Activated CD8-positive, alpha-beta memory T cell treated with anti-CD3 and anti-CD28 coated beads for 36 hours (primary cell): ENCODE results near the gene CCR5. TPM values are rescaled to one million over a fixed set of nuclear protein-coding genes. Genes with fewer than 3 reads are reported as not detected.
"Not testable (repeated sequence)": the region's sequence is repeated elsewhere in the genome, so short reads cannot be mapped to it uniquely, and the experiment has no call there.

Experiments used
- CTCF ChIA-PET: fragments of 350-600 bp; sonication (Branson Sonifier 250); formaldehyde crosslinking; loops from one replicate; lab custom pipeline; 2021; ENCODE audit warnings: antibody characterized with exemption; lab: Charles Lee
- POLR2A ChIA-PET: fragments of 350-600 bp; sonication (Branson Sonifier 250); formaldehyde crosslinking; loops from one replicate; lab custom pipeline; 2021; ENCODE audit warnings: antibody characterized with exemption; lab: Charles Lee
- total RNA-seq, 2 experiments: library from RNA; stranded (reverse); gene quantifications; one replicate each; pipeline ENCODE4 v1.2.3, GENCODE V29; 2021

The CCR5 gene
- total RNA-seq, 2 experiments from 2014 or later, result 2.6 to 3.1 TPM

DNA sequence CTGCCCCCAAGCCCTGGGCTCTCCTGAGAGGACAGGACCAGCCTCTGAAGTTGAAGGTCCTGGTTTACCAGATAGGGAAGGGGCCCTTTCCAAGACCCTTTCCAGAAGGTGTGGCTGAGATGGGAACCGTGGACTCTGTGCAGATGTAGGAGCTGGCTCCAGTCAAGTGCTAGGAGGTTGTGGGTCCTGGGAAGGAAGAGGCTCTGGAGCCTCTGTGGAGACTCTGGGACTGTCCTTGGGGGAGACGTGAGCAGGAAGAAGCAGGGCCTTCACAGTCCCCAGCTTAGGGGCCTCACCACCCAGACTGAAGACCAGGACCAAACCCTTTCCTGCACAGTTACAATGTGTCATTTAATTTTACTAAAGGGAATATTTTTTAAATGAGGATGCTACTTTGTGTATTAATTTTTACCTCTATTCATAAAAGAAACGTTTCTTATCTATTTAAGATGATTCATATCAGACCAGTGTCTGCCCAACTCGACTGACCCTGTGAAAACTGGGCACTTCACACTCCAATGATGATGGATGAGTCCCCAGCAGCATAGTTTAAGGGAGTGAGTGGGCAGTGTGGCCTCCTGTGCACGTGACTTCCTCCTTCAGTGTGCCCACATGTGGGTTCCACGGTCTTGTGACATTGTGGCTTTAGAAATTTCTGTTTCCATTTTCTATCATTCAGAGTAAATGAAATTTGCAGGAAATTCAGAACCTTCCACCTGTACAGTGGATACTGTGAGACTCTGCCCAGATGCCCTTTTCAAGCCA, 25.2 kb downstream of the CCR5 start:
- ChIA-PET CTCF (no interaction called here), POLR2A (no interaction called here)

DNA sequence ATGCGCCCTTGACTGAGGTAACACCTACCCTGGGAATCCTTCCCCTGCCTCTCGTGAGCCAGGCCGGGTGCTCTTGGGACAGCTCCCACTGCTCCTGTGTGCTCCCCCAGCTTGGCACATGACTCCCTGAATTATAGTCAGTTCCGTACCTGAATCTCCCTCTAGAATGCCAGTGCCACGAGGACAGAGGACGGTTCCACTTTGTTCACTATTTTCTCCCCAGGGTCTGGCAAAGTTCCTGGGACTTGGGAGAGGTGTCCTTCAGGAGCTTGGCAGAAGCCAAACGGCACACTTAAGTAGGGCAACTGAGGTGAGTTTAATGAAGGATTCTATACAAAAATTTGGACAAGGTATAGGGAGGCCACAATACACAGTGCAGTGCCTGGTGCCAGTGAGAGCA, 26.4 kb downstream of the CCR5 start:
- ChIA-PET CTCF (no interaction called here), POLR2A (no interaction called here)

DNA sequence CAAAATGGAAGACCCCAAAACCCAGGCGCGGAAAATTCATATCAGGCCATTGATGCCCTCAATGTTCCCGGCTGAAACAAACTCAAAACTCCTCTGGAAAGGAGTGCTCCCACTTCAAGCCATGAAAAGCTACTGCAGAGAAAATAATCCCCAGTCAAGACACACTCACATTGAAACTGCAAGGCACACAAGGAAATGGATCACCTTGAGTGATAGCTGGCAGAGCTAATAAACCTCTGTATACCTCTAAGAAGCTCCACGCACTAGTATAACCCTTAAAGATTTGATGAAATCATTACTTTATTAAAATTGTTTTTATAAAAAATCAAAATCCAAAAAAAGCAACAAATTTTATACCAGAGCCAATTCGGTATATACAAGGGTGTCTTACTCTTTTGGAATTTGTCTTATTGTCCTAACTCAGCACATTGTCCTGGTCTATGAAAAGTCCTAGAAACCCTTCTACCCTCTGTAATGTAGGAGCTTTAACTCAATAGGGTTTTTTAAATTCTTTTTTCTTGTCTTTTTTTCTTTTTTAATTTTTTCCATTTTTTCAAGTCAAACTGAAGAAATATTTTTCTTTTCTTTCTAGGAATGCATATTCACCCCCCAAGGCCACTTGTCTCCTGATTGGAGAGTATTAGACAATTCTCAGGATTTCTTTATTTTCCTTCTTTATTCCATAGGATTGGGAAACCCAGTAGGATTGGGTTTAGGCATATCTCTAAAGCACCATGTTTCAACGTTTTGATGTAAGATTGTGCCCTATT, 27.6 kb downstream of the CCR5 start:
- ChIA-PET CTCF (no interaction called here), POLR2A (no interaction called here)

DNA sequence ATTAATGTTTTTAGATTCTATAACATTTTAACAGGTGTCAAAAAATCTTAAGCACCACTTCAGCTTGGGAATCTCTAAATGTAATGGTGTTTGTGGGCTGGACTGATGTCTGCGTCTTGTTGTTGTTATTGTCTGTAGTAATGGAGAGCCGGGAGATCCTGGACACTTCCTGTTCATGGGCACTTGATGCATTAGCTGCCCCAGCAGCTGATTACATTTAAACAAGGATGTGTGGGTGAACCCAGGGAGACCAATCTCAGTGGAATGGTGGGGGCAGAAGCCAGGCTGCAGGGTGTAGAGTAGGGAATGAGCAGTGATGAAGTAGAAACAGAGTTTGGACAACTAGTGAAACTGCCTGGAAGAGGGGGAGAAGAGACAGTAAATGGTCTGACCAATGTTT, 28.4 kb downstream of the CCR5 start:
- ChIA-PET CTCF (no interaction called here), POLR2A (no interaction called here)

DNA sequence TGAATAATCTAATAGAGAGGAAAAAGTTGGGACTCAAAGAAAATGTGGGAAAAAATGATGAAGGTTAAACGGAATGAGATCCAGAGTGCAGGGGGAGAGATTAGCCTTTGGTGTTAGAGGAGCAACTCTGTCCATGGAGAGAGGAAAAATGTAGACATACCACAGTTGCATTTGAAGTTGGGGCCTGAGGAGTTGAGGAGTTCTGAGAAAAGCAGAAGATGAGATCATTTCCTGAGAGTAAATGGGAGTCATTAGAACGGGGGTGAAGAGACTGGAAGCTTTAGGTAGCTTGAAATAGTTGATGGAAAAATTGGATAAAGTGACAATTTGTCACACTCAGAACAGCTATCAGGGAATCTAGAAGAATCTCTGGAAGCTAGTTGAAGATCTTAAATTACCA, 28.8 kb downstream of the CCR5 start:
- ChIA-PET POLR2A (no interaction called here), CTCF (interaction anchor here (0.6 kb wide), 1 partner anchor 230 kb away, joined by 5 read pairs; no protein-coding TSS in a partner anchor)

DNA sequence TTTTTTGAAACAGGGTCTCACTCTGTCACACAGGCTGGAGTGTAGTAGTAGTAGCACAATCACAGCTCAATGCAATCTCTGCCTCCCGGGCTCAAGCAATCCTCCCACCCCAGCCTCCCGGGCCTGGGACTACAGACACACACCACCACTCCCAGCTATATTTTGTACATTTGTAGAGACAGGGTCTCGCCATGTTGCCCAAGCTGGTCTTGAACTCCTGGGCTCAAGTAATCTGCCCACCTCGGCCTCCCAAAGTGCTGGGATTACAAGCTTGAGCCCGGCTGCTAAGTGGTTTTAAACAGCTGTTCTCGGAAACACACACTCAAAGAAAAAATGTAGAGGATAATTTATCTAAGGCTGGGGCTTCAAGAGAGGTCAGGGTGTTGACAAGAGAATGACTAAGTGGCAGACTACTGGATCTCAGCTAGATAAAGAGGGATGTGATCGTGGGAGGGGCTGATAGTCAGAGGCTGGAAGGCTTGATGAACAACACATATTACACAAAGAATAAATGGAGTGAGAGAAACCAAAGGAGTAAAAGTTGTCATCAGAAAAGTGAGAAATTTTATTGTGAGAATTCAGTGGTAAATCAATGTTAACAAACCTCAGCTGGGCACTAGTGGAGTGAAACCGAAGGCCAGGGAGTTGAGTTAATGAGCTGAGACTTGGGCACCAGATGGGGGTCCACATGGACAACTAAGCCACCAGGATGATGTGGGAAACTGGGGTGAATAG, 29.4 kb downstream of the CCR5 start:
- ChIA-PET POLR2A (no interaction called here), CTCF (interaction anchor here (0.6 kb wide), 1 partner anchor 229 kb away, joined by 5 read pairs; no protein-coding TSS in a partner anchor)

DNA sequence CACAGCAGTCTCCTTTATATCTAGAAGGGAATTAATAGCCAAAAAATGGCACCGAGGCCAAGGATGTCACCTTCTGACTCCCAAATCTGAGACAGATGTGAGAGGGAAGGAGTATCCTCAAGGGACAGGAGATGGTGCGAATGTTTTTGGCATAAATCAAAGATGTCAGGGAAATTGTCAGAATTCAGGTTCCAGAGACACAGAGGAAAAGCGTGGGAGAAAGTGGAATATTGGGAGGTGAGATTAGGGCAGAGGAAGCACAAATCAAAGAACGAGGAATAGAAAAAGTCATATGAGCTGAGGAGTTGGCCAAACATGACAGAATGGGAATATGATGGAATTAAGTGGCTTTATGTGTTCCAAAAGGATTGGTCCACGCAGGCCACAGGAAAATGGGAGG, 30.1 kb downstream of the CCR5 start:
- CTCF ChIA-PET, result no interaction called here
- POLR2A ChIA-PET, result no interaction called here

DNA sequence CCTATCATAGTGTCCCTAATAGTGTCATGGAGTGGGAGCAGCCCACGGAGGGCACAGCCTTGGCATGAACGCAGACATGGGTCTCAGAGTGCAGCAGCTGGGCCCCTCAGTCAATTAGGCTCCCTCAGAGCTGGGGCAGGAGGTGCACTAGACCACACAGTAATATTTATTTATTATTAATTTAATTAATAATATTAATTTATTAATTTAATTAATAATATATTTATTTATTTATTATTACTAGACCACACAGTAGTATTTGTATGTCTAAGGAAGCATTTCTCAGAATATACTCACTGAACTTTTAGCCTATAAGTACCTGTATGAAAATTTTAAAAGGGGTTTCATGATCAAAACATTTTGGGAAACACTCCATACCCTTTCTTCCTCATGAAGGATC, 30.8 kb downstream of the CCR5 start:
- ChIA-PET CTCF (no interaction called here), POLR2A (no interaction called here)

DNA sequence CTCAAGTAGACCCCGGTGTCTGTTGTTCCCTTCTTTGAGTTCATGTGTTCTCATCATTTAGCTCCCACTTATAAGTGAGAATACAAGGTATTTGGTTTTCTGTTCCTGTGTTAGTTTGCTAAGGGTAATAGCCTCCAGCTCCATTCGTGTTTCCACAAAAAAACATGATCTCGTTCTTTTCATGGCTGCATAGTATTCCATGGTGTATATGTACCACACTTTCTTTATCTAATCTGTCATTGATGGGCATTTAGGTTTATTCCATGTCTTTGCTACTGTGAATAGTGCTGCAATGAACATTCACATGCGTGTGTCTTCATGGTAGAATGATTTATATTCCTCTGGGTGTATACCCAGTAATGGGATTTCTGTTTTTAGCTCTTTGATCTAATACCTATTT, 32.2 kb downstream of the CCR5 start:
- POLR2A ChIA-PET, CTCF ChIA-PET: not testable (repeated sequence)

DNA sequence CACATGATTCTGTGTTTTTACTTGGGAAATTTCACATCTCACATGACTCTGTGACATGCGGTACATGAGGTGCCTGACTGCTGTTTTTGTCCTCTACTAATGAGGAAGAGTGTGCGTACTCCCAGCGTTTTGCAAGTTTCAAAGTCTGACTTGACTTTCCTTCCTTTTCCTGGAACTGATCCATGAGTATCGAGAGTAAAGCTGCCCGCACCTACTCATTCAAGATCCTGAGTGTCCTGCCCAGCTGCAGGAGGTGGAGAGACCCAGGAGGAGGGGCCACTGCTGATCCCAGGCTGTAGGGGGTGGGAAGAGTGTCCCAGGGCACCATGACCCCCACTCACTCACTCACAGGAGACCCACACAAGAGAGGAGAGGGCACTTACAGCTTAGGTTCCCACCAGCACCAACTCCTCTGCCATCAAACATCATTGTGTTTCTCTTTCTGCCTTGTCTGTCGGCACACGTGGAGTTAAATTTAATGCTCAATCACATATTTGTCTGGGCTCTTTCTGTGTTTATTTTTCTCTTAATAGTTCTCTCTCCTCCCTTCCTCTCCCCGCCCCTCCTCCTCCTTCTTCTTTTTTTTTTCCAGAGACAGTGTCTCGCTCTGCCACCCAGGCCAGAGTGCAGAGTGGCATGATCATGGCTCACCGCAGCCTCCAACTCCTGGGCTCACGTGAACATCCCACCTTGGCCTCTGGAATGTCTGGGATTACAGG, 34.7 kb downstream of the CCR5 start:
- ChIA-PET POLR2A (no interaction called here), CTCF (interaction anchor here (1.1 kb wide), 1 partner anchor 27 kb away, joined by 3 read pairs; no protein-coding TSS in a partner anchor)

DNA sequence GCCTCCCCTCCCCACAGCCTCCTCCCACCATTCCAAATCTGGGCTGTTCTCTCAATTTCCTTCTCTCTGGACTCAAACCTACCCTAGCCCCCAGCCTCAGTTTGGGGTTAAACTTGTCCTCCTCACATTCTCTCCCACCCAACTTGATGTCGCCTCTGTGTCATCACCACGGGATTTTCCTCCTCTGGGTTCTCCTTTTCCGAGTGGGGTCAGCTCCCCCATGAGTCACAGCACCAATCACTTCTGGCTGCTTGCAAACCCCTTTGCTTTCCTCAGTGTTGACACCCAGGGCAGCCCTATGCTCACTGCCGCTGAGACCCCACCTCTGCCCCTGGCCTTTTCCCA, 35.7 kb downstream of the CCR5 start:
- ChIA-PET CTCF (interaction anchor here (1.5 to 1.8 kb wide), 3 partner anchors 29 to 223 kb away, joined by 4 to 6 read pairs (median 5); no protein-coding TSS in a partner anchor), POLR2A (no interaction called here)

DNA sequence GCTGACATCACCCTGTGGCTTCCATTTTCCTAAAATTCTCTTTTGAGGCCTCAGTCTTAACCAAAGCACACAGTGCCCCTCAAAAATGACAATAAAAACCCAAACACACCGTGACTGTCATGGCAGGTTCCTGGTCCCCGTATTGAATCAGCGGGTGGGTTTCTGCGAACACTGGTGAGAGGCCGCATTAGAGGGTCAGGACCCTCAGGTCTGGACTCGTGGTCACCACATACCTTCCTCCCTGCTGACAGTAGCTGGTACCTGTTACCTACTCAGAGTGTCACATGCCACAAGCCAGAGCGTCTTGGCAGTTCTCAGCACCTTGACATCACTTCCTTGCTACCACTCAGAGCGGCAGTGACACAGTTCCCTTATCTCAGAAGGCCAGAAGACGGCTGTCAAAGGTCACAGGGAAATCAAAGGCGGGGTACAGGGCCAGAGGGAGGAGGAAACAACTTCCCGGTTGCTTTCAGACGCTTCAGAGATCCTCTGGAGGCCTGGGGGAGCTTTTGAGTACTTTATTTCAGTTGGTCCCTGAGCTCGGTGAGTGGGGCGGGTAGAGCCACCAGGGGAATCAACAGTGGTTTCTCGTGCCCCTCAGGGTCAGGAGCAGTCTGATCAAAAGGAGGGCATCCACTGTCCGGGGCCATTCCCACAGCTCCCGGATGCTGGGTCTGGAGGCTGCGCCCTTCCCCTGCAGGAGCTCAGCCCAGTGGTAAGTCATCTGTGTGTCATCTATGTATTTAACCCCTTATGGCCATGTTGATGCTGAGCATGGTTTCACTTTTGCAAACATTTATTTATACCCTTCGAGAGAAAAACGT, 36.3 kb downstream of the CCR5 start, which contains the start of the genes CCR5AS and CCRL2:
TSS of gene CCR5AS (minus strand) at position 279 of the 824 bp plus-strand sequence.
TSS of gene CCRL2 (plus strand) at position 472 of the 824 bp plus-strand sequence. CDS start 821 bp downstream, outside the sequence.
- CTCF ChIA-PET, result interaction anchor here (0.6 to 1.8 kb wide), 4 partner anchors 29 to 411 kb away, joined by 3 to 6 read pairs (median 4); no protein-coding TSS in a partner anchor
- POLR2A ChIA-PET, result interaction anchor here (0.6 kb wide), 1 partner anchor 1431 kb away, joined by 3 read pairs; the partner anchor contains the start of gene ZDHHC3

DNA sequence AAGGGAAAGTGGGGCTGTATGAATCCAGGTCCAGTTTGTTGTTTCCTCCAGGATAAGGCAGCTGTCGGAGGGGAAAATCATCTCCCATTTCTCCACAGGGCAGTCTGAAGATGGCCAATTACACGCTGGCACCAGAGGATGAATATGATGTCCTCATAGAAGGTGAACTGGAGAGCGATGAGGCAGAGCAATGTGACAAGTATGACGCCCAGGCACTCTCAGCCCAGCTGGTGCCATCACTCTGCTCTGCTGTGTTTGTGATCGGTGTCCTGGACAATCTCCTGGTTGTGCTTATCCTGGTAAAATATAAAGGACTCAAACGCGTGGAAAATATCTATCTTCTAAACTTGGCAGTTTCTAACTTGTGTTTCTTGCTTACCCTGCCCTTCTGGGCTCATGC, 37.2 kb downstream of the CCR5 start:
- CTCF ChIA-PET, result interaction anchor here (1.5 to 1.8 kb wide), 4 partner anchors 30 to 222 kb away, joined by 4 to 6 read pairs (median 5); no protein-coding TSS in a partner anchor
- POLR2A ChIA-PET, result no interaction called here

DNA sequence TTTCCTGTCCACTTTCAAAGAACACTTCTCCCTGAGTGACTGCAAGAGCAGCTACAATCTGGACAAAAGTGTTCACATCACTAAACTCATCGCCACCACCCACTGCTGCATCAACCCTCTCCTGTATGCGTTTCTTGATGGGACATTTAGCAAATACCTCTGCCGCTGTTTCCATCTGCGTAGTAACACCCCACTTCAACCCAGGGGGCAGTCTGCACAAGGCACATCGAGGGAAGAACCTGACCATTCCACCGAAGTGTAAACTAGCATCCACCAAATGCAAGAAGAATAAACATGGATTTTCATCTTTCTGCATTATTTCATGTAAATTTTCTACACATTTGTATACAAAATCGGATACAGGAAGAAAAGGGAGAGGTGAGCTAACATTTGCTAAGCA, 38.1 kb downstream of the CCR5 start:
- CTCF ChIA-PET, result interaction anchor here (1.8 kb wide), 1 partner anchor 80 kb away, joined by 5 read pairs; no protein-coding TSS in a partner anchor
- POLR2A ChIA-PET, result no interaction called here

DNA sequence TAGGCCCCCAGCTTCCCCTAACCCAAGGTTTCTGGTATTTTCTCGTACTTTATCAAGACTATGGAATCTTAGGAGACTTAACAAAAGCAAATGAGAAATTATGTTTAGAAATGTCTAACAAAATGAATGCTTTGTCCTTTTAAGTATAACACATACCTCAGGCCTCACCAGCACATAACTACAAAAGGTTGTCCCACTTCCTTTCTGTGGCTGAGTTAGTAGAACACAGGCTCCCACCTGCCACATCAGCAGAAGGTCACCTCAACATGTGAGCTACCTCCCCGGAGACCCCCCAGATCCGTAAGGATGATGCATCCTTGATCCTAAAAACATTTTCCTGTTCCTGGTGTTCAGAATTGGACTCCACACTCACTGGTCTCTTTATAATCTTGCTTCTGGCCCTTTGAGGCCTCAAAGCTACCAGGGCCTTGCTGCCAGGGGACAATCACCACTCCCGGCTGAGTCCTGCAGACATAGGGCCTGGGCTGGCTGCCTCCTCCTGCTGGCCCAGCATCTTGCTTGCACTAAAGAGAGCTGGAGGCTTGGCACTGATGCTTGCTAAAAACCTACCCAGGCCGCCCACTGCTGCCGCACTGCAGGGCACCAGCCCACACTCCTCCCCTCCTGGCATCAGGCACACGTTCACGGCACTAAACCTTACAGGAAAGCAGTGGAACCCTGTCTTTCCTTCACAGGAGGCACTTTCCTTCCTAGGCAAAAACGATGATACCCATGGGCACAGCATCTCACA, 39.2 kb downstream of the CCR5 start:
- ChIA-PET CTCF (interaction anchor here (1.8 kb wide), 1 partner anchor 79 kb away, joined by 5 read pairs; no protein-coding TSS in a partner anchor), POLR2A (no interaction called here)

DNA sequence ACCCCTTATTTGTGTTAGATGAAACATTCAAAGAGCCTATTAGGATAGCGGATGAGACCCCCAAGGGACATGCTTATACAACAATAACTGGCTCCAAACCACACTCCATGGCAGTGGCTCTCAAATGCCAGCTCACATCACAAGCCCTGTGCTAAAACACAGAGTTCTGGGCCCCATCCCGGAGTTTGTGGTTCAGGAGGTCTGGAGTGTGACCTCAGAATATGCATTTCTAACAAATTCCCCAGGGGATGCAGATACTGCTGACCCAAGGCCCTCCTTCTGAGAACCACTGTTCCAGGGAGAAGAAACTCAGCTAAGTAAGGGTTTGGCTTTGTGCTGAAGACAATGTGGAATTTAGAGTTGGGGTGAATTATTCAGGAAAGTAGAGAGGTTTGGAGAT, 39.9 kb downstream of the CCR5 start:
- CTCF ChIA-PET, result no interaction called here
- POLR2A ChIA-PET, result no interaction called here

DNA sequence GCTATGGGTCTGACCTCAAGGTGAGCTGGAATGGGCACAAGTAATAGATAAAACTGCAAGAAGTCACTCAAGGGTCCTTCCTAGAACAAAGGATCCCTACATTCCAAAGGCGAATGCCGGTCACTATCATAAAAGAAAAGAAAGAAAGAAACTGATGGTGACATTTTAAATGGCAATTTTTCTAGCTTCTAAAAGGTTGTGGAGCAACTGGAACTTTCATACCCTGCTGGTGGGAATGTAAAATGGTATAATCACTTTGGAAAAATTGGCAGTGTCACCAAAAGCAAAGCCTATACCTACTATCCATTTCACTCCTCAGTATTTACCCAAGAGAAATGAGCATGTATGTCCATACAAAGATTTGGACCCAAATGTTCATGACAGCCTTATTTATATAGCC, 40.5 kb downstream of the CCR5 start:
- CTCF ChIA-PET, result no interaction called here
- POLR2A ChIA-PET, result no interaction called here
